Measurements from ENCODE around the gene ARHGAP19. TPM values are rescaled to one million over a fixed set of nuclear protein-coding genes. Genes with fewer than 3 reads are reported as not detected.

ARHGAP19 gene
- polyA plus RNA-seq, 1 of the 3 experiments (the other 2 are of a cell fraction), result 3.8 TPM

DNA sequence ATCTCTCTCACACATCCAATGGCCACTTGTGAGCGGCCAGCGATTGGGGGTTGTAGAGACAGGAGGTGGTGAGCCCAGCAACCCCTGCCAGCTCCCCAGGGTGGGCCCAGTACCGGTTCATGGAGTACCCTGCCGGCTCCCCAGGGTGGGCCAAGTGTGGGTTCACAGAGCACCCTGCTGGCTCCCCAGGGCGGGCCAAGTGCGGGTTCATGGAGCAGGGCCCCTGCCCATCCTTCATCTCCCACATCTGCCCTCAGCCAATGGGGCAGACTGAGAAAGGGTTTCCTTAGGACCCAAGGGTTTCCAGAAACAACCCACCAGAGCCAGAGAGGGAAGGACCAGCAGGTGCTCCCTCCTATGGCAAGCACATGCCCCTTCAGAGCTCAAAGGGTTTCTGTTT, 85.3 kb downstream of the ARHGAP19 start:
- H3F3A ChIP-seq (replicated peaks; ENCODE audit: insufficient read depth), result no peaks in the 10 kb centered on the region
- H3K4me1 ChIP-seq (ENCODE audit: control insufficient read depth in 1 of 2, insufficient read depth in 2 of 2, low read depth in 1 of 2, low read length in 1 of 2), result no peaks in the 10 kb centered on the region
- H3K9me2 ChIP-seq, result no peaks in the 10 kb centered on the region
- no peak overlapping the region for H3K27ac ChIP-seq (ENCODE audit: low read depth in 2 of 2, low read length in 1 of 2)
- H3K9ac ChIP-seq, result no peak overlapping the region
- ChIA-PET CTCF (interaction anchor here (1.5 to 22.9 kb wide), 5 partner anchors 13 to 172 kb away, joined by 3 to 894 read pairs (median 184); partner anchors contain the start of gene SLIT1), POLR2A (no interaction called here)
- no peak for DNase-seq
- TF ChIP-seq EZH2phosphoT487 (IDR thresholded peaks at IDR 0.05; ENCODE audit: borderline replicate concordance, low read depth) (no peak), SMC3 (IDR thresholded peaks at IDR 0.05; ENCODE audit: low read depth, low read length) (no peak), YY1 (IDR thresholded peaks at IDR 0.05; ENCODE audit: low read depth) (no peak), JUND (IDR thresholded peaks at IDR 0.05) (no peak), ELF1 (IDR thresholded peaks at IDR 0.05) (no peak), NFIC (IDR thresholded peaks at IDR 0.05; ENCODE audit: borderline replicate concordance) (no peak), MXI1 (IDR thresholded peaks at IDR 0.05; ENCODE audit: low read depth, low read length) (no peak), RXRA (IDR thresholded peaks at IDR 0.05; ENCODE audit: borderline replicate concordance, low read depth) (no peak), TAF1 (IDR thresholded peaks at IDR 0.05; ENCODE audit: borderline replicate concordance, low read depth, low read length) (no peak)
- TF ChIP-seq, protein P1, sequence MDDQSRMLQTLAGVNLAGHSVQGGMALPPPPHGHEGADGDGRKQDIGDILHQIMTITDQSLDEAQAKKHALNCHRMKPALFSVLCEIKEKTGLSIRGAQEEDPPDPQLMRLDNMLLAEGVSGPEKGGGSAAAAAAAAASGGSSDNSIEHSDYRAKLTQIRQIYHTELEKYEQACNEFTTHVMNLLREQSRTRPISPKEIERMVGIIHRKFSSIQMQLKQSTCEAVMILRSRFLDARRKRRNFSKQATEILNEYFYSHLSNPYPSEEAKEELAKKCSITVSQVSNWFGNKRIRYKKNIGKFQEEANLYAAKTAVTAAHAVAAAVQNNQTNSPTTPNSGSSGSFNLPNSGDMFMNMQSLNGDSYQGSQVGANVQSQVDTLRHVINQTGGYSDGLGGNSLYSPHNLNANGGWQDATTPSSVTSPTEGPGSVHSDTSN (IDR thresholded peaks at IDR 0.05), result no peak
- TF ChIP-seq, protein P2, sequence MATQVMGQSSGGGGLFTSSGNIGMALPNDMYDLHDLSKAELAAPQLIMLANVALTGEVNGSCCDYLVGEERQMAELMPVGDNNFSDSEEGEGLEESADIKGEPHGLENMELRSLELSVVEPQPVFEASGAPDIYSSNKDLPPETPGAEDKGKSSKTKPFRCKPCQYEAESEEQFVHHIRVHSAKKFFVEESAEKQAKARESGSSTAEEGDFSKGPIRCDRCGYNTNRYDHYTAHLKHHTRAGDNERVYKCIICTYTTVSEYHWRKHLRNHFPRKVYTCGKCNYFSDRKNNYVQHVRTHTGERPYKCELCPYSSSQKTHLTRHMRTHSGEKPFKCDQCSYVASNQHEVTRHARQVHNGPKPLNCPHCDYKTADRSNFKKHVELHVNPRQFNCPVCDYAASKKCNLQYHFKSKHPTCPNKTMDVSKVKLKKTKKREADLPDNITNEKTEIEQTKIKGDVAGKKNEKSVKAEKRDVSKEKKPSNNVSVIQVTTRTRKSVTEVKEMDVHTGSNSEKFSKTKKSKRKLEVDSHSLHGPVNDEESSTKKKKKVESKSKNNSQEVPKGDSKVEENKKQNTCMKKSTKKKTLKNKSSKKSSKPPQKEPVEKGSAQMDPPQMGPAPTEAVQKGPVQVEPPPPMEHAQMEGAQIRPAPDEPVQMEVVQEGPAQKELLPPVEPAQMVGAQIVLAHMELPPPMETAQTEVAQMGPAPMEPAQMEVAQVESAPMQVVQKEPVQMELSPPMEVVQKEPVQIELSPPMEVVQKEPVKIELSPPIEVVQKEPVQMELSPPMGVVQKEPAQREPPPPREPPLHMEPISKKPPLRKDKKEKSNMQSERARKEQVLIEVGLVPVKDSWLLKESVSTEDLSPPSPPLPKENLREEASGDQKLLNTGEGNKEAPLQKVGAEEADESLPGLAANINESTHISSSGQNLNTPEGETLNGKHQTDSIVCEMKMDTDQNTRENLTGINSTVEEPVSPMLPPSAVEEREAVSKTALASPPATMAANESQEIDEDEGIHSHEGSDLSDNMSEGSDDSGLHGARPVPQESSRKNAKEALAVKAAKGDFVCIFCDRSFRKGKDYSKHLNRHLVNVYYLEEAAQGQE (IDR thresholded peaks at IDR 0.05; ENCODE audit: low read depth, low read length), result no peak
- TF ChIP-seq, protein P3, sequence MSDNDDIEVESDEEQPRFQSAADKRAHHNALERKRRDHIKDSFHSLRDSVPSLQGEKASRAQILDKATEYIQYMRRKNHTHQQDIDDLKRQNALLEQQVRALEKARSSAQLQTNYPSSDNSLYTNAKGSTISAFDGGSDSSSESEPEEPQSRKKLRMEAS (IDR thresholded peaks at IDR 0.05; ENCODE audit: low read depth), result no peak
- no peaks in the 10 kb centered on the region for H3K9me3 ChIP-seq
- H3K36me3 ChIP-seq (replicated peaks in 1 of 2; ENCODE audit: control insufficient read depth in 1 of 2, insufficient read depth in 2 of 2, low read length in 1 of 2), result no peaks in the 10 kb centered on the region
- H3K79me2 ChIP-seq (ENCODE audit: insufficient read depth), result no peaks in the 10 kb centered on the region
- H3K4me2 ChIP-seq, result no peak overlapping the region
- no peaks in the 10 kb centered on the region for H3K27me3 ChIP-seq (ENCODE audit: insufficient read depth)
- no peak overlapping the region for H3K4me3 ChIP-seq (ENCODE audit: low read depth in 2 of 2, low read length in 1 of 2)
- 97% methylated on average over 5 of the region's 6 CpGs for WGBS (ENCODE audit: low lambda C conversion rate)
- H4K20me1 ChIP-seq (ENCODE audit: insufficient read depth), result no peaks in the 10 kb centered on the region
- no peak overlapping the region for H2AFZ ChIP-seq (ENCODE audit: low read depth)
